HL-60 (cell line): Measurements from ENCODE around the gene SDE2.
"Not testable (repeated sequence)": the region's sequence is repeated elsewhere in the genome, so short reads cannot be mapped to it uniquely, and the experiment has no call there.

ENCODE experiments used
- DNase-seq, 2 experiments: peaks; one replicate each; pipeline ENCODE4 v3.0.0-alpha.2; 2010 to 2020; ENCODE audit warnings: low read depth in 1 of 2, low spot score in 1 of 2
- H3K27ac ChIP-seq: fragments of 250-450 bp; sonication (Bioruptor Pico); replicated peaks from 2 replicates; pipeline ENCODE4 v1.5.1; 2020; ENCODE audit warnings: mild to moderate bottlenecking, moderate library complexity
- H3K27me3 ChIP-seq: fragments of 250-450 bp; sonication (Bioruptor Pico); 2 replicates; pipeline ENCODE4 v1.5.1; 2021; ENCODE audit warnings: mild to moderate bottlenecking, moderate library complexity; ENCODE audit not compliant: insufficient read depth, poor library complexity, severe bottlenecking
- H3K4me3 ChIP-seq: replicated peaks from 2 replicates; pipeline ENCODE4 v1.5.1; 2011; ENCODE audit warnings: mild to moderate bottlenecking, control low read depth, low read length; ENCODE audit not compliant: insufficient read depth
- GABPA ChIP-seq: IDR thresholded peaks from 2 replicates; pipeline ENCODE4 v1.6.1; 2012; ENCODE audit warnings: low read depth
- POLR2AphosphoS5 ChIP-seq: IDR thresholded peaks from 2 replicates; pipeline ENCODE4 v1.6.1; 2012; ENCODE audit warnings: low read depth
- SPI1 ChIP-seq: IDR thresholded peaks from 2 replicates; pipeline ENCODE4 v1.6.1; 2012; ENCODE audit warnings: low read depth, mild to moderate bottlenecking, borderline replicate concordance
- TF ChIP-seq, protein P1 (sequence below): IDR thresholded peaks from 2 replicates; pipeline ENCODE4 v1.6.1; 2012; ENCODE audit warnings: low read depth; ENCODE audit not compliant: insufficient replicate concordance
- TF ChIP-seq, protein P2 (sequence below): IDR thresholded peaks from one replicate; pipeline ENCODE4 v1.5.1; 2011; ENCODE audit warnings: low read length, control low read depth, inconsistent platforms; ENCODE audit not compliant: insufficient read depth

SDE2 gene

DNA sequence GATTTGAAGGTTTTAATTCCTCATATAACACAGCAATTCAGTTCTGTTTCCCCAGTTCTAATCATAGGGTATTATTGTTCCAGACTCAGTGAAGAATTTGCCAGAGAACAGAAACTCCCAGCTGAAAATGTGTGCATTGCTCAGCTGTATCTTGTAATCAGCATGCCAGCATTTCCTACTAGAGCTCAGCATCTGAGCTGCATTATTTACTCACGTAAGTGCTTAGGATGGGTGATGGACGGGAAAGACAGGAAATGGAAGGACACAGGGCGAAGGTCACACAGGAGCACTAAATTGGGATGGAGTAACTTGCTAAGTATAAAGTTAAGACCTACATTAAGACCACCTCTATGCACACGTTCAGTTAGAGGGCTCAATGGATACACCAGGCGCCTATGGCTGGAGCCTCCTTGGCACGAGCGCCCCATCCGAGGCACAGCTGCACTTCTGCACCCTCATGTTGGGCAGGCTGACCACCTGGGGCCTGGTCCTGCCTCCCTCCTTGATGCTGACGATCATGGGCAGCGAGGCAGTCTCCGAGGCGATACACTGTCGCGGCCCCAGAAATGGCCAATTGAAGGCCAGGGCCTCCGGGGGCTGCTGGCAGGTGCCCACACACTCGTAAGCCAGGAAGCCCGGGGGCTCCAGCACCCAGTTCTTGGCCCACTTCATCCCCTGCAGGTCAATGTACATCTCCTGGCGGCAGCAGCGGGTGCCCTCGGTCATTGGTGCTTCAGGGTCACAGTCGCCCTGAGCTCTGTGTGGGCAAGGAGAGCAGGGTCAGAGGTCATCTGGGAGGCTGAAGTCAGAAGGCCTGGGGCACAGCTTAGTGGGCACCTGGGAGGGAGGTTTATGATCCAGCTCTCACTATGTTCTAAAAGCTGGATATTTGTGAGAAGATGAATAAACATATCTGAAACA is 61.8 kb downstream of the SDE2 start:
- Histone ChIP-seq H3K27ac (no peak overlapping the region), H3K4me3 (no peak overlapping the region), H3K27me3 (no peaks in the 10 kb centered on the region)
- DNase-seq, result no peak
- TF ChIP-seq, protein P1, sequence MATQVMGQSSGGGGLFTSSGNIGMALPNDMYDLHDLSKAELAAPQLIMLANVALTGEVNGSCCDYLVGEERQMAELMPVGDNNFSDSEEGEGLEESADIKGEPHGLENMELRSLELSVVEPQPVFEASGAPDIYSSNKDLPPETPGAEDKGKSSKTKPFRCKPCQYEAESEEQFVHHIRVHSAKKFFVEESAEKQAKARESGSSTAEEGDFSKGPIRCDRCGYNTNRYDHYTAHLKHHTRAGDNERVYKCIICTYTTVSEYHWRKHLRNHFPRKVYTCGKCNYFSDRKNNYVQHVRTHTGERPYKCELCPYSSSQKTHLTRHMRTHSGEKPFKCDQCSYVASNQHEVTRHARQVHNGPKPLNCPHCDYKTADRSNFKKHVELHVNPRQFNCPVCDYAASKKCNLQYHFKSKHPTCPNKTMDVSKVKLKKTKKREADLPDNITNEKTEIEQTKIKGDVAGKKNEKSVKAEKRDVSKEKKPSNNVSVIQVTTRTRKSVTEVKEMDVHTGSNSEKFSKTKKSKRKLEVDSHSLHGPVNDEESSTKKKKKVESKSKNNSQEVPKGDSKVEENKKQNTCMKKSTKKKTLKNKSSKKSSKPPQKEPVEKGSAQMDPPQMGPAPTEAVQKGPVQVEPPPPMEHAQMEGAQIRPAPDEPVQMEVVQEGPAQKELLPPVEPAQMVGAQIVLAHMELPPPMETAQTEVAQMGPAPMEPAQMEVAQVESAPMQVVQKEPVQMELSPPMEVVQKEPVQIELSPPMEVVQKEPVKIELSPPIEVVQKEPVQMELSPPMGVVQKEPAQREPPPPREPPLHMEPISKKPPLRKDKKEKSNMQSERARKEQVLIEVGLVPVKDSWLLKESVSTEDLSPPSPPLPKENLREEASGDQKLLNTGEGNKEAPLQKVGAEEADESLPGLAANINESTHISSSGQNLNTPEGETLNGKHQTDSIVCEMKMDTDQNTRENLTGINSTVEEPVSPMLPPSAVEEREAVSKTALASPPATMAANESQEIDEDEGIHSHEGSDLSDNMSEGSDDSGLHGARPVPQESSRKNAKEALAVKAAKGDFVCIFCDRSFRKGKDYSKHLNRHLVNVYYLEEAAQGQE, result no peak
- TF ChIP-seq SPI1 (no peak), GABPA (no peak), POLR2AphosphoS5 (no peak)
- TF ChIP-seq, protein P2, sequence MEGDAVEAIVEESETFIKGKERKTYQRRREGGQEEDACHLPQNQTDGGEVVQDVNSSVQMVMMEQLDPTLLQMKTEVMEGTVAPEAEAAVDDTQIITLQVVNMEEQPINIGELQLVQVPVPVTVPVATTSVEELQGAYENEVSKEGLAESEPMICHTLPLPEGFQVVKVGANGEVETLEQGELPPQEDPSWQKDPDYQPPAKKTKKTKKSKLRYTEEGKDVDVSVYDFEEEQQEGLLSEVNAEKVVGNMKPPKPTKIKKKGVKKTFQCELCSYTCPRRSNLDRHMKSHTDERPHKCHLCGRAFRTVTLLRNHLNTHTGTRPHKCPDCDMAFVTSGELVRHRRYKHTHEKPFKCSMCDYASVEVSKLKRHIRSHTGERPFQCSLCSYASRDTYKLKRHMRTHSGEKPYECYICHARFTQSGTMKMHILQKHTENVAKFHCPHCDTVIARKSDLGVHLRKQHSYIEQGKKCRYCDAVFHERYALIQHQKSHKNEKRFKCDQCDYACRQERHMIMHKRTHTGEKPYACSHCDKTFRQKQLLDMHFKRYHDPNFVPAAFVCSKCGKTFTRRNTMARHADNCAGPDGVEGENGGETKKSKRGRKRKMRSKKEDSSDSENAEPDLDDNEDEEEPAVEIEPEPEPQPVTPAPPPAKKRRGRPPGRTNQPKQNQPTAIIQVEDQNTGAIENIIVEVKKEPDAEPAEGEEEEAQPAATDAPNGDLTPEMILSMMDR, result no peak

DNA sequence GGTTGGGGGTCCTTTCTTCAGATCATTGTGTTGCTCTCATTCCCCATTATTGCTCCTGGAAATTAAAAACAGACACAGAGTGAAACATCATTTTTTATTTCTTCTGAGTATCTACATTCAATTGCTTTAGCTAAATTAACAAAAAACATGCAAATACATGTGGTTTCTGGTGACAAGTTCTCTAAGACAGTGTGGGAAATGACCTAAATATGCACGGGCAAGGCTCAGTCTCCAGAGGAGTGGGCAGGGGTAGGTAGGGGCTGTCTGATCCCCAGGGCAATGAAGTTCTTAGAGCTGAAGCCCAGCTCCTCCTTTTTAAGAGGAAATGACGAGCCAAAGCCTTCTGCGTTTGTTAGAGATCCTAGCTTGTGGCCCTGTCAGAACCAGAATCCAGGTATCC is 62.6 kb downstream of the SDE2 start:
- Histone ChIP-seq H3K4me3 (no peak overlapping the region), H3K27ac (no peak overlapping the region), H3K27me3 (no peaks in the 10 kb centered on the region)
- no peak for DNase-seq
- TF ChIP-seq POLR2AphosphoS5, result no peak
- TF ChIP-seq, protein P2, result no peak

DNA sequence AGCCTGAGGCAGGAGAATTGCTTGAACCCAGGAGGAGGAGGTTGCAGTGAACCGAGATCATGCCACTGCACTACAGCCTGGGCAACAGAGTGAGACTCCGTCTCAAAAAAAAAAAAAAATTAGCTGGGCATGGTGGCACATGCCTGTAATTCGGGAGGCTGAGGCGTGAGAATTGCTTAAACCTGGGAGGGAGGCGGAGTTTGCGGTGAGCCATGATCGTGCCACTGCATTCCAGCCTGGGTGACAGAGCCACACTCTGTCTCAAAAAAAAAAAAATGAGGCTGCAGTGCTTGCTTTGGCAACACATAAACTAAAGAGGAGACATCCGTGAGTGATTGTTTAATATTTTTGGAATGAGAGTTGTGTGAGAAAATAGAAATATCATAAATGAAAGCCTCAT is 63.1 kb downstream of the SDE2 start:
- not testable (repeated sequence) for DNase-seq, H3K27ac ChIP-seq, H3K4me3 ChIP-seq

DNA sequence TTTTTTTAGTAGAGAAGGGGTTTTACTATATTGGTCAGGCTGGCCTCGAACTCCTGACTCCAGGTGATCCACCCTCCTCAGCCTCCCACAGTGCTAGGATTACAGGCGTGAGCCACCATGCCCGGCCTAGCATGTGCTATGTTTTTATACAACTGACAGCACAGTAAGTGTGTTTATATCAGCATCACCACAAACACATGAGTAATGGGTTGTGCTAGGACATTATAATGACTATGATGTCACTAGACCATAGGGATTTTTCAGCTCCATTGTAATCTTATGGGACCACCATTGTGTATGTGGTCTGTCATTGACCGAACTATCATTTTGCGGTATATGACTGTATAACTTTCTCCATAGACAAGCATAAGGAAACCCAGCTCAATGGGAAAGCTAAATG is 64.4 kb downstream of the SDE2 start:
- TF ChIP-seq, protein P2, result no peak
- TF ChIP-seq, protein P1, result no peak
- no peak for TF ChIP-seq GABPA
- no peak for TF ChIP-seq POLR2AphosphoS5
- TF ChIP-seq SPI1, result no peak
- H3K27ac ChIP-seq, result no peak overlapping the region
- no peak overlapping the region for H3K4me3 ChIP-seq
- no peaks in the 10 kb centered on the region for H3K27me3 ChIP-seq
- no peak for DNase-seq

More for the DNA sequence above, 63.1 kb downstream of the SDE2 start:
- not testable (repeated sequence) for H3K27me3 ChIP-seq
